GM21526 (cell line): ENCODE data around the gene VIPR2.
A peak's percentile ranks its signal among the peaks of the same experiment; 100 is the strongest.

Experiments used
- ATAC-seq: cut with Tn5 transposase; IDR thresholded peaks from one replicate; pipeline ENCODE4 v1.9.1; 2021; ENCODE audit warnings: moderate library complexity; ENCODE audit not compliant: unreplicated experiment, low FRiP score

The VIPR2 gene

GRCh38 chr7:159071260-159071659, 73.4 kb downstream of the VIPR2 start:
- ATAC-seq = no peak

GRCh38 chr7:159070431-159071148, 74.1 kb downstream of the VIPR2 start:
- no peak for ATAC-seq

DNA sequence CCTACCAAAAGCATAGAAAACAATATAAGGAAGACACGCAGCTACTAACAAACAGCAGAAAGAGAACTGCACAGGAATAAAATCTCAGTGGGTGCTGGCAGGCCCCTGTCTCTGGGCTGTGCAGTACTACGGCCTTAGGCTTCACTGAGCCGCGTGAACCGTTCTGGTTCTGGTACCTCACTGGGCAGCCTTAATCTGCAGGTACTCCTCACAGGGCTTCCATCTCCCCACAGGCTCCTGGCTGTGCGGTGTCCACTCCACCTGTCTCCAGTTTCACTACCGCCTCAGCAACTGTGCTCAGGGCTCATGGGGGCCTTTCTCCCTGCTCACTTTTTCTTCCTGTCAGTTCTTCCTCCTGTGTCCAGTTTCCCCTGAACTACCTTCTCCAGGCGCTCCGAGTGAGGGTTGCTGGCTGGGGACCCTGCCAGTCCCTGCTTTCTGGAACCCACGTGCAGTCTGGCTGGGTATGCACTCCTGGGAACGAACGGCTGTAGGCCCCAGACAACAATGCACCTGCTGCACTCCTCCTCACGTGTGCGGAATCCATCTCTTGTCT, 75.7 kb downstream of the VIPR2 start:
- ATAC-seq = no peak

GRCh38 chr7:159068488-159068811, 76.2 kb downstream of the VIPR2 start:
- ATAC-seq = no peak

GRCh38 chr7:159067576-159068487, 76.8 kb downstream of the VIPR2 start:
- ATAC-seq = no peak

DNA sequence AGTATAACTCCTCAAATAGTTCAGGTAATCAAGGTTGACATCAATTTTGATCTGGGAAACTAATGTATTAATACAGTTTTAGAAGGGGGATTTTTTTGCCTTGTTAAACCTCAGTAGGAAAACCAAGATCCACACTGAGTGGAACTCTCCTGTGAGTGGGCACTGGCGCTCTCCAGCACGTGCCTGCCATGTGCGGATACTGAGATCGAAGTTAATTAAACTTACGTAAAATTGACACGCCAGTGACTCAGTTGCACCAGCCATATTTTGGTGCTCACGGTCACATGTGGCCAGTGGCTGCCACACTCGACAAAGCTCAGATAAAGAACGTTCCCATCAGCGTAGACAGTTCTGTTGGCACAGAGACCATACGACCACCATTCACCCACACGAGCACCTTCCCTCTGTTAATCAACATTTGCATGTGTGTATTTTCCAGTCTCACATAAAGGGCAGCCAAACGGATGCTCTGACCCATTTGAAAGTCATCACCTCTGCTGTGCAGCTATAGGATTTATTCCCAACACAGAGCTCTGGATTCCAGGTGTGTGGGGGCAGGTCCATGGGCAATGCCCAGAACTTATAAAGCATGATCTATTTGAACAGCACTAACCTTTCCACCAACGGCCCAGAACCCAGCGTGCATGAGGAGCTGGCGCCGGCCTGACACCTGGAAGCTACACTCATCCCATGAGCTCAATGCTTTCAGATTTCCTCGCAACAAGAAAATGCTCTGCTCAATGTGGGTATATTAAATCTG, 77.7 kb downstream of the VIPR2 start:
- ATAC-seq = no peak

- no peak for ATAC-seq
These were observed 78.7 kb downstream of the VIPR2 start for GRCh38 chr7:159065852-159066480.

GRCh38 chr7:159064816-159065510, 79.7 kb downstream of the VIPR2 start:
- ATAC-seq = no peak

- ATAC-seq = no peak
These were observed 80.4 kb downstream of the VIPR2 start for GRCh38 chr7:159064121-159064815.

DNA sequence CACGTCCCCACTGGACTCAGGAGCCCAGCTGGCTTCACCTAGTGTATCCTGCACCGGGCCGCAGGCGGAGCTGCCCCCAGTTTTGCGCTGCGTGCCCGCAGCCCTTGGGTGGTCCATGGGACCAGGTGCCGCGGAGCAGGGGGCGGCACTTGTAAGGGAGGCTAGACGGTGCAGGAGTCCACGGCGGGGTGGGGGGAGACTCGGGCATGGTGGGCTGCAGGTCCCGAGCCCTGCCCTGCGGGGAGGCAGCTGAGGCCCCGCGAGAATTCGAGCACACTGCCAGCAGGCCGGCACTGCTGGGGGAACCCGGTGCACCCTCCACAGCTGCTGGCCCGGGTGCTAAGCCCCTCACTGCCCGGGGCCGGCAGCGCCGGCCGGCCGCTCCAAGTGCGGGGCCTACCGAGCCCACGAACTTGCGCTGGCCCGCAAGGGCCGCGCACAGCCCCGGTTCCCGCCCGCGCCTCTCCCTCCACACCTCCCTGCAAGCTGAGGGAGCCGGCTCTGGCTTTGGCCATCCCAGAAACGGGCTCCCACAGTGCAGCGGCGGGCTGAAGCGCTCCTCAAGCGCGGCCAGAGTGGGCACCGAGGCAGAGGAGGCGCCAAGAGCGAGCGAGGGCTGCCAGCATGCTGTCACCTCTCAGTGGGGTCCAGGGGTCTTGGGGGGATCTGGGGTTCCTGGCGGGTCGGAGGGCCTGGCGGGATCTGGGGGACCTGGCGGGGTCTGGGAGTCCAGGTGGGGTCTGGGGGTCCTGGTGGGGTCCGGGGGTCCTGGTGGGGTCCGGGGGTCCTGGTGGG, 81.4 kb downstream of the VIPR2 start:
- ATAC-seq = no peak

DNA sequence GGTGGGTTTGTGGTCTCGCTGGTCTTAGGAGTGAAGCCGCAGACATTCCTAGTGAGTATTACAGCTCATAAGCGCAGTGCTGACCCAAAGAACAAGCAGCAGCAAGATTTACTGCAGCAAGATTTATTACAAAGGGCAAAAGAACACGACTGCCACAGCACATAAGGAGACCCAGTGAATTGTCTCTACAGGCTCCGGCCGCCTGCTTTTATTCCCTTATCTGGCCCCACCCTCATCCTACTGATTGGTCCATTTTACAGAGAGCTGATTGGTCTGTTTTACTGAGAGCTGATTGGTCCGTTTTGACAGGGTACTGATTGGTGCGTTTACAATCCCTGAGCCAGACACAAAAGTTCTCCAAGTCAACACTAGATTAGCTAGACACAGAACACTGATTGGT, 82.1 kb downstream of the VIPR2 start:
- ATAC-seq = no peak

- ATAC-seq = no peak
These were observed 82.9 kb downstream of the VIPR2 start for GRCh38 chr7:159061674-159062212.

DNA sequence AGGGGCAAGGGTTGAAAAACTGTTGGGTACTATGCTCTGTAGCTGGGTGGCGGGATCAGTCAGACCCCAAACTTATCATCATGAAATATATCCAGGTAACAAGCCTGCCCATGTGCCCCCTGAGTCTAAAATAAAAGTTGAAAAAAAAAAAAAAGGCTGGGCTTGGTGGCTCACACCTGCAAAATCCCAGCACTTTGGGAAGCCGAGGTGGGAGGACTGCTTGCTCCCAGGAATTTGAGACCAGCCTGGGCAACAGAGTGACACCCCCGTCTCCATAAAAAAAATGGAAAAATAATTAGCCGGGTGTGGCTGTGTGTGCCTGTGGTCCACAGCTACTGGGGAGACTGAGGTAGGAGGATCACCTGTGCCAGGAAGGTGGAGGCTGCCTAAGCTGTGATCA, 83.5 kb downstream of the VIPR2 start:
- ATAC-seq = no peak

GRCh38 chr7:159060440-159060839, 84.2 kb downstream of the VIPR2 start:
- ATAC-seq = no peak

DNA sequence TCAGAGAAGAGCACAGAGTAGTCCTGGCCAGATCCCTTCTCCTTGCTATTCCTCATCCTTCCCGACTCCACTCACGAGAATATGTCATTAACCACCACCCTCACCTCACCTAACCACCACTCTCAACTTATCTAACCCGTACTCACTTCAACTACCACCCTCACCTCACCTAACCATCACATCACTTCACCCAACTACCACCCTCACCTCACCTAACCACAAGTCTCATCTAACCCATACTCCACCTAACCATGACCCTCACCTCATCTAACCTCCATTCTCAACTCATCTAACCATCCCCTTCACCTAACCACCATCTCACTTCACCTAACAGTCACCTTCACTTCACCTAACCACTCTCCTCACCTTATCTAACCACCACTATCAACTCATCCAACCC, 85.0 kb downstream of the VIPR2 start:
- ATAC-seq = no peak

DNA sequence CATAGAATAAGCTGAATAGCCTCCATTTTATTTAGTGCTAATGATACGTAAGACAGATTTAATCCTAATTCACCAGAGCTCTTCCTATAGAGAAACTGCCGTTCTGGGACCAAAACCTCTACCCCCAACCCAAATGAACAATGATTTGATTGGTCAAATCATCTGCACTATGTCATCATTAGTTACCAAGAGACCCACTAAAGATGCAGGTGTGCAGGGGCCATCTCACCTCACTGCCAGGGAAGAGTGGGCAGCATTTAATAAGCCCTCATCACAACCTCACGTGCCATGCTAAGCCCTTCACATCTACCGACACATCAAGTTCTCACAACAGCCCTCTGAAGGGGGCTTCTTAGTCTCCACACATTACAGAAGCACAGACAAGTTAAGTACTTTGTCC, 87.0 kb downstream of the VIPR2 start:
- no peak for ATAC-seq

GRCh38 chr7:159056737-159057136, 87.9 kb downstream of the VIPR2 start:
- no peak for ATAC-seq

DNA sequence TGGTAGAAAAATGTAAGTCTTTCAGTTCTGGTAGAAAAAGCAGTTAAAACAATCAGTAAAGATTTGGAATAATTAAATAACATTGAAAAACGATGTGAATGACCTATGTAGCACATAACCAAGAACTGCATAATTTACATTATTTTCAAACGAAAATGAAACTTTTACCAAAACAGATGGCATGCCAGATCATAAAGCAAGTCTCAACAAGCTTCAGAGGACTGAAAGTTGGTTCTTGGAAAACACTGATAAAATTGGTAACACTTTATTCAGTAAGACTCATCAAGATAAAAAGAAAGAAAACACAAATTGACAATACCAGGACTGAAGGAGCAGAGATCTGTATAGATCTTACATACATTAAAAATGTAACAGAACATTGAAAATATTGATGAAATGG, 92.8 kb downstream of the VIPR2 start:
- peak; percentile 77 for ATAC-seq
